ENCODE measurements around the gene KCP.
"Not testable (repeated sequence)": the region's sequence is repeated elsewhere in the genome, so short reads cannot be mapped to it uniquely, and the experiment has no call there.

KCP gene

GRCh38 chr7:128919881-128920799 lies 9.6 kb upstream of the KCP start:
- DNase-seq = no peak

DNA sequence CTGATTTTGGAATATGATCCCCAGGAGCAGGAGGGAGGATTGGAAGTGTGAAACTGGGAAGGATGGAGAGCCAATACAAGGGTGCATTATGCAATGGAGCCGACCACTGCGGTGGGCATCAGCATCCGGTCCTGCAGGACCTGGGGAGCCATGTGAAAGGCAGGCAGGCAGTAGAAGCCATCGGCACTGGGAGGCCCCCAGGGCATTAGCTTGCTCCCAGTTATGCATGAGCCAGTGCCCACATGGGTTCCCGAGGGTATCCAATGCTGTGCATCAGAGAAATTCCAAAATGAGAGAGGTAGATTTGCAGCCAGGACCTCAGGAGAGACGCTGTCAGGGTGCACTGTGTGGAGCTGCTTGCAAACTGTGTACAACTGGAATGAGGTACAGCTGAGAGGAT lies 8.7 kb upstream of the KCP start:
- DNase-seq = no peak

DNA sequence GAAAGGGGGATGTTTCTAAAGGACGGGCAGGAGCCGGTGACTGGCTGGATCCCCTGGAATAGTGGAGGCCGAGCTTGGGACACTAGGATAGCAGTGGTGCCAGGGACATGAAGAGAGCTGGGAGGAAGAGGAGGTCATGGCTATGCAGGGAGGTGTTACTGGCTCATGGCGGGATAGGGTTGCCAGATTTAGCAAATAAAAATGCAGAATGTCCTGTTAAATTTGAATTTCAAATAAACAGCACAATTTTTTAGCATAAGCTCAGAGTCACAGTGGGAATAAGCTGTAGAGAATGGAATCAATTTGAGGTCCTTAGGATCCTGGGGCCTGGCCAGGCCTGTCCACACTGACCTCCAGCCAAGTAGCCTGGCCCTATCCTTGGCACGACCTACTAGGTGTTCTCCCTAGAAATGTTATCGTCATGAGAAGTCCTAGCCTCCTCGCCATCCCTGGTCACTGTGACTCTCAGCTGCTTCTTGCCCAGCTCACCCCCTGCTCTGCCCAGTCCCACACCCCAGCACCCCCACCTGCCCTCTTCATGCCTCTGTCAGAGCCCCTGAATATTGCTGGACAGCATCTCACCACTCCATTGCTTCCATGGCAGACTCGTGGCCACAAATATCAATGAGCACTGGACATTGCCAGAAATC lies 7.6 kb upstream of the KCP start:
- DNase-seq = no peak

- DNase-seq = no peak
Measured at GRCh38 chr7:128917122-128917521, 6.6 kb upstream of the KCP start.

DNA sequence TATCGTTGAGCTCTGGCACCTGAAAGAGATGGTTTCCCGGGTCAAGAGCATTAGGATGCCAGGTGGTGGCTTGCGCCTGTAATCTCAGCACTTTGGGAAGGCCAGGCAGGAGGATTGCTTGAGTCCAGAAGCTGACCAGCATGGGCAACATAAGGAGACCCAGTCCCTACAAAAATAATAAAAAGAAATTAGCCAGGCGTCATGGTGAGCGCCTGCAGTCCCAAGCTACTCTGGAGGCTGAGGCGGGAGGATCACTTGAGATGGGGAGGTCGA lies 6.1 kb upstream of the KCP start:
- DNase-seq = no peak

DNA sequence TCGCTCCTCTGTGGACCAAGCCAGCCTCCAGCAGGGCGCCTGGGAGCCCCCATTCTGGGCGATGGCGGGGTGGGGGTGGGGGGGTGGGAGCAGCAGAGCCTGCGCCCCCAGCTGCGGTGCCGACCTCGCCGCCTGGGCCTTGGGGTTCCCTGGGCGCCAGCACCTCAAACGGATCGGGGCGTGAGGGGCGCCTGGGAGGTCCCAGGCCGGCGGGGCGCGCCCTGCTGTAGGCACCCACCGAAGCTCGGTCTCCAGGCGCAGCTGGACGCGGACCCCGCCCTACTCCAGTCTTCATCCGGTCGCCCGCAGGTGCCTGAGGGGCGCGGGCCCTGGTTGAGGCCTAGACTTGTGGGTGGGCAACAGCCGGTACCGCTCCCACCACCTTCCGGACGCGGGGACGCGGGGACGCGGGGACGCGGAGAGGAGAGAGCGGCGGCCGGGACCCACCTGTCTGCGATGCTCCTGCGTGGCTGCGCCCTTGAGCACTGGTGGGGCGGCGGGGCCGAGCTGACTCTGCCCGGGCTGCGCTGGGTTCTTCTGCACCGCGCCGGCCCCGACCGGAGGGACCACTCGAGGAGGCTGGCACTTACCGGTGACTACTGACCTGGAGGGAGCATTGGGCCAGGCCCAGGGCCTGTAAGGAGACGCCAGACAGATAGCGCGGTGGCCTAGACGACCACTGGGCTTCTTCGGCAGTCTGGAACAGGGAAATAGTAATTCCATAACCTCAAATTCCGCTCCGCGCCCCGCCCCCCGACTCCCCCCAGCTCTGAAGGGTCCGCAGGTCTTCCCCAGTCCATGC lies 5.5 kb upstream of the KCP start:
- DNase-seq = no peak

DNA sequence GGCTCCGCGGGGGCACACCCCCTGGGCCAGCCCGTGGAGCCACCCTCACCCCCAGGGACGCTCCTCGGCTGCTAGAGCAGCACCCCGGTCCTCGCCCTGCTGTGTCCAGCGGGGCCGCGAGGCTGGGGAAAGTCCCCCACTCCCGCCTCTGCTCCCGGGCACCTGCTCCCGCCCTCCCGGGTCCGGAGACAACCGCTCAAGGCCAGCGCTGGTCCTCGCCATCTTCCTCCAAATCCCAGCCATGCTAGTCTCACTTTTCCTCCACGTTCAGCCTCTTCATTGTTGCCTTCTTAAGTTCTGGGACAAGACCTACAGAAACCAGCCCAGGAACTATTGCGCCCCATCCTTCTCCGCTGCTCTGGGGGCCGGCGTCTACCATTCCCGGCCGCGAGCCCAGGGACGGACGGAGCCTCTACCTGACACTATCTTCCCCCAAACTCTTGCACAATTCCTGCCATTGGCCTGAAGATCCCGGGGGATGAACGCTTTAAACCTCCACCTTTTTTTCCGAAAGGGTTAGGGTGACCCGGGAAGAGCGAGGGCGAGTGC lies 4.8 kb upstream of the KCP start:
- no peak for DNase-seq

GRCh38 chr7:128914566-128915151 lies 4.2 kb upstream of the KCP start:
- no peak for DNase-seq

- no peak for DNase-seq
Measured at GRCh38 chr7:128913870-128914565, 3.5 kb upstream of the KCP start.

DNA sequence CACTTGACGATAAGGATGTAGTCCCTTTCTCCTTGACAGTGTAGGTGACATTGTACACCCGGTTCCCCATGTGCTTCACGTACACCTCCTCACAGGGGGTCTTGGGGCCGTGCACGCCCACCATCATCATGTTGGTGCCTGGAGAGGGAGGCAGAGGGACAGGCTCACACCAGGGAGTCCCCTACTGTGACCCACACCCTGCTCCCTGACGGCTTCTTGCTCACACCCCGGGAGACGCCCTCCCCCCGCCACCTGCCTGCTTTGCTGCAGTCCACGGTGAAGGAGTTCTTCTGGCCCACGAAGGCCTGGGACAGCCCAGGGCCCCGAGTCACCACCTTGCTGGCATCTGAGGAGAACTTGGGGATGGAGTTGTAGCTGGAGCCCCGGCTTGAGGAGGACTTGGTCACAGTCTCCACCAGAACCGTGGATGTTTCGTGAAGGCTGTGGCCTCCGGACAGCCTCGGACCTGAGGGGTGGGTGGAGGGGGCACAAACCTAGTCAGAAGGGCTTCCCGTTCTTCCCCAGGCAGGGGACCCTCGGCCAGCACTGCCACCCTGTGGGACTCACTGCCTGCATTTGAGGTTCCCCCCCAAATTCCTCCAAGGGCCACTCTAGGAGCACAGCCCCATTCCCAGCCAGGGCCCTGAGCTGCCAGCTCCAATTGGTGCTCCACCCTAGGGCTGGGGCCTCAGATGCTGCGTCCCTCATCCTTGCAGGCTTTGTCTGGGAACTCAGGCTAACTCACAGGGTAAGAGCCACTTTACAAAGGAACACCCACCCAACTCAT lies 2.4 kb upstream of the KCP start:
- DNase-seq = not testable (repeated sequence)

GRCh38 chr7:128912281-128912680 lies 1.8 kb upstream of the KCP start:
- no peak for DNase-seq

DNA sequence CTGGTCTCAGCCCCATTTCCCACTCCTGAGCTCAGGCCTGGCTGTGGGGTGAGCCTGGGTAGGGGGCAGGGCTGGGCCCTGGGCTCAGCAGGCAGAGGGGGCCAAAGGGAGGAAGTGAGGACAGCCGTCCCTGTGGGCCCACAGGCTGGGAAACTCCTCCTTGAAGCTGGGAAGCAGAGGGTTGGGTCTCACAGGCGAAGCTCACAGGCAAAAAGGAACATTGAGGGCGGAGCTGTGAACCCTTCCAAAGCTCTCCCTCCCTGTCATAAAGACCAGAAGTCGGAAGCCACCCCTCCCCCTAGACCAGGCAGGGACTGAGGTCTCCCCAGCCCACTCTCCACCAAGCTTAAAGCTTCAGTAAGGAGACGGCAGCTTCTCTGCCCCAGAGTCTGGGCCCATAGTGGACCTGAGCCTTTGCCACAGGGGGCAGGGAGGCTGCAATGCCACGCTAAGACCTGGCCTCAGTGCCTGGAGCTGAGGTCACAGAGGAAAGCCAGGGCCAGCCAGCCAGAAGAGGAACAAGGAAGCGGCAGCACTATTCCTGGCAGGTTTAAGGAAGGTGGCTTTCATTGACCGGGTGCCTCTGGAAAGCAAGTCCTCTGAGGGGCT lies 1.0 kb upstream of the KCP start:
- peak; percentile 24 for DNase-seq

- DNase-seq = no peak
Measured at GRCh38 chr7:128909625-128910568, 612 bp downstream of the KCP start.

DNA sequence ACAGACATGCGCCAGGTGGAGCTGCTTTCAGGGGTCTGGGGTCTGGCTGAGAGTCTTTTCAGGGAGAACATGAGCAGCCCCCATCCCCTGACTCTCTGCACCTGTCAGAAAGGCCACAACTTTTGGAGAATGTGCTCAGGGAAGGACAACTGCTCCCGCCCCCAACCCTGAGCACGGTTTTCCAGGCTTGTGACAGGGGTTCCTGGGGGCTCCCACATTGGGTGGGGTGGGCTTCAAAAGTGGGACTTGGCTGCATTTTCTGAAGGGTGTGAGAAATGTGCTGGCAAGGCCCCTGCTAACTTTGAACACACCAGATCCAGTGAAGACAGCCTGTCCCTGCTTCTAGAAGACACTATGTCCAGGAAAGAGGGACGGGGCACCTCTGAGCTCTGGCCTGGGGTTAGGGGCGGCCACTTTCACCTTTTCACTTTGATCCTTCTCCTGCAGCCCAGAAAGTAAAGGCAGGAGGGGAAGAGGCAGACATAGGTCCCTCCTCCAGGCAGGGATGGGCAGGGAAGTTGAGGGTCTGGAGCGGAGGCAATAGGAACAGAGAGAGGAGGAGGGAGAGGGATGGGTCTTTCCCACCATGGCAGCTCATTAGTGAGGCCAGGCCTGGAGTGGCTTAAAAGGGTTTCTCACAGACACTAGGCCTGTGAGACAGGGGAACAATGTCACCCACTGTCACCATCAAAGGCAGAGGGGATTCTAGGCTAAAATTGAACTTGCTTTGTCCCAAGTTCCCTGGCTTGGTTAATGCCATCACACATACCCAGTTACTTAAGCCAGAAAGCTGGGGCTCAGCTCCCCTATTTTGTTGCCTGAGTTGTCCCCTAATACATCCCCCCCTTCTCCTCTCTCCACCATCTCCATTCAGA lies 1.5 kb downstream of the KCP start:
- DNase-seq = no peak

GRCh38 chr7:128906766-128907559 lies 3.5 kb downstream of the KCP start:
- no peak for DNase-seq

DNA sequence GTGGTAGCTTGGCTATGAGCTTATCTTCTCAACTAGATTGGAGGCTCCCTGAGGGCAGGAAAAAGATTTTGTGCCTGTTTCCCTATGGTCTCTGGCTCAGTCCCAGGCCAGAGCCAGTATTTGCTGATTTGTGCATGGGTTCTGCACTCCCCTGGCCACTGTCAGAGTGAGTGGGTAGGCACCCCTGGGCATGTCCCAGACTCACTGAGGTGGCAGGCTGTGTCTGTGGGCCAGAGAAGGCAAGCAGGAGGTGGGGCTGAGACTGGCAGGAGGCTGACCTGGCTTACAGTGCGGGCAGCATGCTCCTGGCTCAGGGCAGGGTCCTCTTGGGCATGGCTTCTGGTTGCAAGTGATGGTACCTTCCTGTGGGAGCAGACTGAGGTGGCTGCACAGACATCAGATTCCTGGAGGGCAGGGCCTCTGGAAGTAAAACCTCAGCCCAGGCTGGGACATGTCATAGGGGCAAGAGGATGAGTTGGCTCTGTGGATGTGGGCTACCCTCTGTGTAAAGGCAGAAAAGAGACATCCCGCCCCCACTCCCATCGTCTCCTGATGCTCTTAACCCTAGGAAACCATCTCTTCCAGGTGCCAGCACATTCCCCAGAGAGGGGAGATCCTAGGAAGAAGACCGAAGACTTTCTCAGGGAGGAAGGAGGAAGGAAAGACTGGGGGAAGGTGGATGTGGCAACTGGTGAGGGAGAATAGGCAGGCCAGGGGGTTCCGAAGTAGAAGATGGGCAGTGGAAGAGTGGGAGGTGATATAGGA lies 4.3 kb downstream of the KCP start:
- no peak for DNase-seq
